Measurements from ENCODE around the gene NRXN3. TPM values are rescaled to one million over a fixed set of nuclear protein-coding genes. Genes with fewer than 3 reads are reported as not detected.

The NRXN3 gene
- total RNA-seq, 1 experiment from 2014 or later, result not detected

- Histone ChIP-seq H3K27me3 (ENCODE audit: insufficient read depth, low read length) (no peaks in the 10 kb centered on the region), H3K4me2 (ENCODE audit: low read length) (no peak overlapping the region), H3K36me3 (ENCODE audit: control insufficient read depth in 1 of 2, insufficient read depth in 2 of 2, low read length in 2 of 2) (no peaks in the 10 kb centered on the region), H3K9me2 (ENCODE audit: insufficient read depth) (no peaks in the 10 kb centered on the region), H3K9me3 (ENCODE audit: control insufficient read depth in 1 of 2, insufficient read depth in 1 of 2, low read depth in 1 of 2, low read length in 2 of 2) (peaks cover 0 to 3% of the 10 kb centered on the region in 2 experiments; a peak in 1 of 4 replicates), H3K4me1 (ENCODE audit: control insufficient read depth in 1 of 2, insufficient read depth in 2 of 2, low read length in 2 of 2) (no peaks in the 10 kb centered on the region), H4K20me1 (ENCODE audit: insufficient read depth) (no peaks in the 10 kb centered on the region), H3K27ac (ENCODE audit: low read depth, low read length) (no peak overlapping the region), H3K4me3 (replicated peaks in 1 of 2; ENCODE audit: low read depth in 1 of 2, low read length in 2 of 2) (no peak overlapping the region), H3K79me2 (ENCODE audit: insufficient read depth, low read length) (no peaks in the 10 kb centered on the region), H3K9ac (ENCODE audit: low read length) (no peak overlapping the region), H2AFZ (ENCODE audit: low read depth, low read length, poor library complexity, severe bottlenecking) (no peak overlapping the region)
- ChIA-PET POLR2A (no interaction called here), RAD21 (ENCODE audit: low non-redundant PET in 1 of 2, low total read pairs in 2 of 2, uncharacterized antibody in 2 of 2, unreplicated experiment in 2 of 2) (no interaction called here), CTCF (no interaction called here)
- no TSS peak for BruUV-seq (replicated peaks)
- intact Hi-C loops (cut with micrococcal nuclease), result no loop called here
- ATAC-seq (no peak), DNase-seq (ENCODE audit: low read depth, low spot score) (no peak)
- TF ChIP-seq POLR2A (IDR thresholded peaks at IDR 0.05; ENCODE audit: borderline replicate concordance, extremely low read depth, insufficient read depth, insufficient read length) (no peak), SRF (IDR thresholded peaks at IDR 0.05; ENCODE audit: low read depth) (no peak), JUND (IDR thresholded peaks at IDR 0.05) (no peak), ZFX (IDR thresholded peaks at IDR 0.05) (no peak)
These were observed 974.7 kb downstream of the NRXN3 start for GRCh38 chr14:79144896-79145295.

DNA sequence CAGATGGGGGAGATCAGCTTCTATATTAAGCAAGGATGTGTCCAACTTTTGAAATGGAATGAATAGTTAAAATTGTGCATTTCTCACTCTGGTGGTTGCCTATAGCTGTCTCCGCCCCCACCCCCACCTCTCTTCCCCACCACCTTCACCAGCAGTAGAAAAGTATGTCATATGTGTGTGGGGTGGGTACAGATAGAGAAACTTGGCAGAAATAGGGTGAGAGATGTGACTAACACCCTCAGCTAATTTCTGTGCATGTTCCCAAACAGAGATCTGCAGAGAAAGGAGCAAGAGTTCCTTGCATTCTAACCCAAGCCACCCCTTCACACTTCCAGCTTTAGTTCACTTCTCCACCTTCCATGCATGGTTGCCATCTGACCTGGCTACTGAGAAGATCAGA, 980.1 kb downstream of the NRXN3 start:
- Histone ChIP-seq H3K4me3 (replicated peaks in 1 of 2; ENCODE audit: low read depth in 1 of 2, low read length in 2 of 2) (no peak overlapping the region), H3K36me3 (ENCODE audit: control insufficient read depth in 1 of 2, insufficient read depth in 2 of 2, low read length in 2 of 2) (no peaks in the 10 kb centered on the region), H3K79me2 (ENCODE audit: insufficient read depth, low read length) (no peaks in the 10 kb centered on the region), H4K20me1 (ENCODE audit: insufficient read depth) (no peaks in the 10 kb centered on the region), H3K9me2 (ENCODE audit: insufficient read depth) (no peaks in the 10 kb centered on the region), H2AFZ (ENCODE audit: low read depth, low read length, poor library complexity, severe bottlenecking) (no peak overlapping the region), H3K9ac (ENCODE audit: low read length) (no peak overlapping the region), H3K4me2 (ENCODE audit: low read length) (no peak overlapping the region), H3K27me3 (ENCODE audit: insufficient read depth, low read length) (no peaks in the 10 kb centered on the region), H3K27ac (ENCODE audit: low read depth, low read length) (no peak overlapping the region), H3K9me3 (ENCODE audit: control insufficient read depth in 1 of 2, insufficient read depth in 1 of 2, low read depth in 1 of 2, low read length in 2 of 2) (peaks cover 3 to 4% of the 10 kb centered on the region in 2 experiments; a peak in 2 of 4 replicates), H3K4me1 (ENCODE audit: control insufficient read depth in 1 of 2, insufficient read depth in 2 of 2, low read length in 2 of 2) (no peaks in the 10 kb centered on the region)
- no peak for ATAC-seq
- intact Hi-C loops (cut with micrococcal nuclease), result no loop called here
- DNase-seq (ENCODE audit: low read depth, low spot score), result no peak
- ChIA-PET RAD21 (ENCODE audit: low non-redundant PET in 1 of 2, low total read pairs in 2 of 2, uncharacterized antibody in 2 of 2, unreplicated experiment in 2 of 2) (no interaction called here), POLR2A (no interaction called here), CTCF (no interaction called here)
- BruUV-seq (replicated peaks), result no TSS peak
- TF ChIP-seq POLR2A (IDR thresholded peaks at IDR 0.05; ENCODE audit: borderline replicate concordance, extremely low read depth, insufficient read depth, insufficient read length) (no peak), SP1 (IDR thresholded peaks at IDR 0.05; ENCODE audit: low read depth) (no peak), REST (IDR thresholded peaks at IDR 0.05; ENCODE audit: low read depth) (no peak), JUND (IDR thresholded peaks at IDR 0.05) (no peak), YY1 (IDR thresholded peaks at IDR 0.05; ENCODE audit: extremely low read depth, insufficient replicate concordance, low read depth, low read length) (no peak), ZFX (IDR thresholded peaks at IDR 0.05) (no peak), CEBPB (IDR thresholded peaks at IDR 0.05; ENCODE audit: low read depth) (no peak), CBX3 (IDR thresholded peaks at IDR 0.05; ENCODE audit: low read depth) (no peak), ZNF274 (IDR thresholded peaks at IDR 0.05; ENCODE audit: low read depth, low read length) (no peak), SIN3A (IDR thresholded peaks at IDR 0.05; ENCODE audit: low read depth) (no peak), TCF7L2 (IDR thresholded peaks at IDR 0.05; ENCODE audit: borderline replicate concordance, extremely low read depth, insufficient read depth, insufficient read length) (no peak), RAD21 (IDR thresholded peaks at IDR 0.05; ENCODE audit: low read depth) (no peak), SRF (IDR thresholded peaks at IDR 0.05; ENCODE audit: low read depth) (no peak), EGR1 (IDR thresholded peaks at IDR 0.05; ENCODE audit: low read depth) (no peak), EZH2phosphoT487 (IDR thresholded peaks at IDR 0.05; ENCODE audit: borderline replicate concordance) (no peak)
- TF ChIP-seq, protein P1, sequence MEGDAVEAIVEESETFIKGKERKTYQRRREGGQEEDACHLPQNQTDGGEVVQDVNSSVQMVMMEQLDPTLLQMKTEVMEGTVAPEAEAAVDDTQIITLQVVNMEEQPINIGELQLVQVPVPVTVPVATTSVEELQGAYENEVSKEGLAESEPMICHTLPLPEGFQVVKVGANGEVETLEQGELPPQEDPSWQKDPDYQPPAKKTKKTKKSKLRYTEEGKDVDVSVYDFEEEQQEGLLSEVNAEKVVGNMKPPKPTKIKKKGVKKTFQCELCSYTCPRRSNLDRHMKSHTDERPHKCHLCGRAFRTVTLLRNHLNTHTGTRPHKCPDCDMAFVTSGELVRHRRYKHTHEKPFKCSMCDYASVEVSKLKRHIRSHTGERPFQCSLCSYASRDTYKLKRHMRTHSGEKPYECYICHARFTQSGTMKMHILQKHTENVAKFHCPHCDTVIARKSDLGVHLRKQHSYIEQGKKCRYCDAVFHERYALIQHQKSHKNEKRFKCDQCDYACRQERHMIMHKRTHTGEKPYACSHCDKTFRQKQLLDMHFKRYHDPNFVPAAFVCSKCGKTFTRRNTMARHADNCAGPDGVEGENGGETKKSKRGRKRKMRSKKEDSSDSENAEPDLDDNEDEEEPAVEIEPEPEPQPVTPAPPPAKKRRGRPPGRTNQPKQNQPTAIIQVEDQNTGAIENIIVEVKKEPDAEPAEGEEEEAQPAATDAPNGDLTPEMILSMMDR (IDR thresholded peaks at IDR 0.05 in 2 of 3, conservative IDR thresholded peaks at IDR 0.05 in 1 of 3; ENCODE audit: borderline replicate concordance in 1 of 3, insufficient read depth in 1 of 3, low read depth in 2 of 3, low read length in 2 of 3), result no peak
- TF ChIP-seq, protein P2, sequence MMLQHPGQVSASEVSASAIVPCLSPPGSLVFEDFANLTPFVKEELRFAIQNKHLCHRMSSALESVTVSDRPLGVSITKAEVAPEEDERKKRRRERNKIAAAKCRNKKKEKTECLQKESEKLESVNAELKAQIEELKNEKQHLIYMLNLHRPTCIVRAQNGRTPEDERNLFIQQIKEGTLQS (IDR thresholded peaks at IDR 0.05), result no peak

Data from HCT116 (cell line).